HUES48 (cell line): ENCODE results near the gene FGFR3.

Source experiments
- H3K27ac ChIP-seq: one replicate; pipeline ENCODE4 v1.7.0; 2013; ENCODE audit warnings: low read depth, low read length, inconsistent platforms
- H3K27me3 ChIP-seq: 2 replicates; pipeline ENCODE4 v1.6.1; 2013; ENCODE audit warnings: mild to moderate bottlenecking, low read length; ENCODE audit not compliant: control insufficient read depth, insufficient read depth
- H3K36me3 ChIP-seq: 2 replicates; pipeline ENCODE4 v1.6.1; 2013; ENCODE audit warnings: low read length; ENCODE audit not compliant: control insufficient read depth, insufficient read depth
- H3K4me1 ChIP-seq: 2 replicates; pipeline ENCODE4 v1.6.1; 2013; ENCODE audit warnings: mild to moderate bottlenecking, low read length; ENCODE audit not compliant: control insufficient read depth, insufficient read depth
- H3K4me3 ChIP-seq: 2 replicates; pipeline ENCODE4 v1.5.1; 2013; ENCODE audit warnings: mild to moderate bottlenecking, low read depth, low read length
- H3K9ac ChIP-seq: 2 replicates; pipeline ENCODE4 v1.6.1; 2013; ENCODE audit warnings: mild to moderate bottlenecking, low read depth, low read length, moderate library complexity
- H3K9me3 ChIP-seq: 2 replicates; pipeline ENCODE4 v1.6.1; 2013; ENCODE audit warnings: low read length; ENCODE audit not compliant: control insufficient read depth, insufficient read depth

FGFR3 gene

GRCh38 chr4:1749826-1750225 is 43.3 kb upstream of the FGFR3 start:
- Histone ChIP-seq H3K9ac (no peak overlapping the region), H3K9me3 (no peaks in the 10 kb centered on the region), H3K36me3 (peaks cover 5% of the 10 kb centered on the region), H3K4me1 (no peaks in the 10 kb centered on the region; the same call in 1 of the 2 replicates), H3K4me3 (no peak overlapping the region), H3K27ac (no peak overlapping the region), H3K27me3 (no peaks in the 10 kb centered on the region)

GRCh38 chr4:1750381-1751154 is 42.5 kb upstream of the FGFR3 start:
- Histone ChIP-seq H3K4me3 (no peak overlapping the region), H3K27me3 (no peaks in the 10 kb centered on the region), H3K9ac (no peak overlapping the region), H3K4me1 (no peaks in the 10 kb centered on the region; the same call in 1 of the 2 replicates), H3K27ac (no peak overlapping the region), H3K36me3 (no peaks in the 10 kb centered on the region), H3K9me3 (no peaks in the 10 kb centered on the region)

DNA sequence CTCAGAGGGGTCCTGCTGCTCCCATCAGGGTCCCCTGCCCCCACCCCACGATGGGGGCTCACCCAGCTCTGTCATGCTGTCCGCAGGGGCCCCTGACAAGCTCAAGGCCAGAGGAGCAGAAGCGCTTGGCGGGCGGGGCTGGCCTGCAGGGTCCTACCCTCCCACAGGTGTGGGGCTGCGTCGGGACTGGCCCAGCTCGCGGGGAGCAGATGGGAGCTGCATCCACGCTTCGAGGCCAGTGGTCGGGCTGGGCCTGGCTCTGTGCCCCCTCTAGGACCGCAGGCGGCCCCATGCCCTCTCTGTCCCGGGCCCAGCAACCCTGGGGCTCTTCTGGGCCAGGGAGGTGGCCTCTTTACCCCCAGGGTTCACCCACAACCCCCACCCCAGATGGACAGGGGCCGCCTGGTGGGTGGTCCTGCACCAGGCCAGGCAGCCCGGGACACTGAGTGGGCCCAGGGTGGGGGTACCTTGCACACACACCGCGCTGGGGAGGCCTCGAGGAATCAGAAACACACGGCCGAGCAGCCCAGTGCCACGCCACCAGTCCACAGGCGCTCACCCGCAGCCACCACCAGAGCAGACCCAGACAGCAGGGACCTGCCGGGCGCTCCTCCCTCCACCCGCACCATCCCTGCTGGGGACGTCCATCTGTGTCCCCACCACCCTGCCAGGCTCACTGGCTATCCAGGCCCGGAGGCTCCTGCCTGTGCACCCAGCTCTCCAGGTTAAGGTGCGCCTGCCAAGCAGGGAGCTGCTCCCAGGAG is 41.8 kb upstream of the FGFR3 start:
- H3K9ac ChIP-seq = no peak overlapping the region
- no peaks in the 10 kb centered on the region for H3K9me3 ChIP-seq
- no peaks in the 10 kb centered on the region; the same call in 1 of the 2 replicates for H3K4me1 ChIP-seq
- no peak overlapping the region for H3K27ac ChIP-seq
- no peaks in the 10 kb centered on the region for H3K36me3 ChIP-seq
- H3K4me3 ChIP-seq = no peak overlapping the region
- H3K27me3 ChIP-seq = no peaks in the 10 kb centered on the region

- H3K27me3 ChIP-seq = no peaks in the 10 kb centered on the region
- no peak overlapping the region for H3K4me3 ChIP-seq
- no peak overlapping the region for H3K9ac ChIP-seq
- H3K9me3 ChIP-seq = no peaks in the 10 kb centered on the region
- H3K36me3 ChIP-seq = no peaks in the 10 kb centered on the region
- H3K4me1 ChIP-seq = no peaks in the 10 kb centered on the region; the same call in 1 of the 2 replicates
- no peak overlapping the region for H3K27ac ChIP-seq
Observed at GRCh38 chr4:1751919-1752283, 41.2 kb upstream of the FGFR3 start.

GRCh38 chr4:1752284-1753041 is 40.6 kb upstream of the FGFR3 start:
- H3K27ac ChIP-seq = no peak overlapping the region
- H3K4me3 ChIP-seq = no peak overlapping the region
- H3K4me1 ChIP-seq = no peaks in the 10 kb centered on the region; the same call in 1 of the 2 replicates
- no peaks in the 10 kb centered on the region for H3K9me3 ChIP-seq
- H3K9ac ChIP-seq = no peak overlapping the region
- no peaks in the 10 kb centered on the region for H3K27me3 ChIP-seq
- no peaks in the 10 kb centered on the region for H3K36me3 ChIP-seq

- Histone ChIP-seq H3K9me3 (no peaks in the 10 kb centered on the region), H3K36me3 (no peaks in the 10 kb centered on the region), H3K4me1 (no peaks in the 10 kb centered on the region; the same call in 1 of the 2 replicates), H3K9ac (no peak overlapping the region), H3K27ac (no peak overlapping the region), H3K4me3 (no peak overlapping the region), H3K27me3 (no peaks in the 10 kb centered on the region)
Observed at GRCh38 chr4:1753294-1753696, 39.8 kb upstream of the FGFR3 start.

DNA sequence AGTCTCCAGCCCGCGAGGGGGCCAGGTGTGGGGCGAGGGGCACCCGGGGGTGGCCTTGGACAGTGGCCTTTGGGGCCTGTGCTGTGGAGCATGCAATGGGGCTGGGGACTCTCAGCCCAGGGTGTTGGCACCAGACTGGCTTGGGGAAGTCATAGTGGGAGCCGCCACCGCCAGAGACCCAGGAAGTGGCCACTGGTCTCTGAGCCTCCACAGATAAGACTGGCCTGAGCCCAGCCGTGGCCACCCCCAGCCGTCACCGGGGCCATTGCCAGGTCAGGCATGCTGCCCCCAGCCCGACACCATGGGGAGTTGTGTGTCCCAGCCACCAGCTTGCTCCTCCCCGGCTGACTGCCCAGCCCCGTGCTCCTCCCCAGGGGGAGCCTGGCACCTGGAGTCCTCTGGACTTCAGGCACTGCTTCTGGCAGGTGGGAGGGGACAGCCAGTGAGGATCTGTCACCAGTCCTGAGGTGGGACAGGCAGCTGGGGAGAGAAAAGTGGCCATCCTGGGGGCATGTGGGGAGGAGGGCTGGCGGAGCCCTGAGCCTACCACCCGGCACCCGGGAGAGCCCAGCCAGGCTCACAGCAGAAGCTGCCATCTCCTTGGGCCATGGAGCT is 39.3 kb upstream of the FGFR3 start:
- Histone ChIP-seq H3K9ac (no peak overlapping the region), H3K27ac (no peak overlapping the region), H3K27me3 (no peaks in the 10 kb centered on the region), H3K4me3 (no peak overlapping the region), H3K4me1 (no peaks in the 10 kb centered on the region; the same call in 1 of the 2 replicates), H3K36me3 (no peaks in the 10 kb centered on the region), H3K9me3 (no peaks in the 10 kb centered on the region)

GRCh38 chr4:1754336-1754735 is 38.8 kb upstream of the FGFR3 start:
- H3K9me3 ChIP-seq = no peaks in the 10 kb centered on the region
- H3K4me1 ChIP-seq = no peaks in the 10 kb centered on the region; the same call in 1 of the 2 replicates
- no peak overlapping the region for H3K9ac ChIP-seq
- no peaks in the 10 kb centered on the region for H3K36me3 ChIP-seq
- no peak overlapping the region for H3K4me3 ChIP-seq
- no peaks in the 10 kb centered on the region for H3K27me3 ChIP-seq
- H3K27ac ChIP-seq = no peak overlapping the region

DNA sequence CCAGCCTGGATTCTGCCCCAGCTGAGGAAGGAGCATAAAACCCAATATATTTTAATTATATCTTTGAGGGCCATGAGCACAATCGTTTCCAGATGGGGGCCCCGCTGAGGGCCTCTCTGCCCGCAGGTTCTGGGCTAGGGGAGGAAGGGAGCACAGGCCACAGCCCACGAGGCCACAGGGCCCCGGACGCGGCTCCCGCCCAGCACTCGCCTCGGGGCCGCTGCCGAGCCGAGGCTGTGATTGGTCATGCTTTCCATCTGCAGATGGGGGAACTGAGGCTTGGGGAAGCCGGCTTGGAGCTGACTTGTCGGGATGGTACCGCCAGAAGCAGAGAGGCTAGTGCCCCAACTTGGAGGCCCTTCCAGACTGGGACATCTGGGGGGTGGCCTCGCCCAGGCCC is 37.8 kb upstream of the FGFR3 start:
- H3K27ac ChIP-seq = no peak overlapping the region
- no peaks in the 10 kb centered on the region; the same call in 1 of the 2 replicates for H3K4me1 ChIP-seq
- no peaks in the 10 kb centered on the region for H3K27me3 ChIP-seq
- H3K4me3 ChIP-seq = no peak overlapping the region
- no peak overlapping the region for H3K9ac ChIP-seq
- no peaks in the 10 kb centered on the region for H3K9me3 ChIP-seq
- H3K36me3 ChIP-seq = no peaks in the 10 kb centered on the region

DNA sequence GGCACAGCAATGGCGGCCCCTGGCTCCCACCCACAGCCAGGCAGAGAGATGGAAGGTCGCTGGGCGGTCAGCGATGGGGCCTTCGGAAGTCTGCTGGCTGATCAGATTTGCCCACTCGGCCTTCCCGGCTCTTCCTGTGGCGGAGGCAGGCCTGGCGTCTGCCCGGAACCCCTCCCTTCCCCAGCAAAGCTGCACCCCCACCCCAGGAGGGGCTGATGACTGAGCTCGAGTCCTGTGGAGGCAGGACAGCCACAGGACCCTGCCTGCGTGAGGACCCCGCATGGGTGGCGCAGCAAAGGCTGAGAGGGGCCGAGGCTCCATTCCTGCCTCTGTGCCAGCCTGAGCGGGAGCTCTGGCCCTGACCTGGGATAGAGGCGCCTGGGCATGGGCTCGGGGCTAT is 37.0 kb upstream of the FGFR3 start:
- Histone ChIP-seq H3K9me3 (no peaks in the 10 kb centered on the region), H3K36me3 (no peaks in the 10 kb centered on the region), H3K9ac (no peak overlapping the region), H3K4me1 (no peaks in the 10 kb centered on the region; the same call in 1 of the 2 replicates), H3K4me3 (no peak overlapping the region), H3K27me3 (no peaks in the 10 kb centered on the region), H3K27ac (no peak overlapping the region)
